Stimulated activated naive CD4-positive, alpha-beta T cell (primary cell): Measurements from ENCODE around the gene GRAMD2A.

Experiments used
- DNase-seq, 6 experiments: peaks; one replicate each; lab custom pipeline; 2025; lab: John Stamatoyannopoulos, UW

The GRAMD2A gene

GRCh38 chr15:72136170-72137051 is 61.2 kb downstream of the GRAMD2A start:
- DNase-seq, result no peak

DNA sequence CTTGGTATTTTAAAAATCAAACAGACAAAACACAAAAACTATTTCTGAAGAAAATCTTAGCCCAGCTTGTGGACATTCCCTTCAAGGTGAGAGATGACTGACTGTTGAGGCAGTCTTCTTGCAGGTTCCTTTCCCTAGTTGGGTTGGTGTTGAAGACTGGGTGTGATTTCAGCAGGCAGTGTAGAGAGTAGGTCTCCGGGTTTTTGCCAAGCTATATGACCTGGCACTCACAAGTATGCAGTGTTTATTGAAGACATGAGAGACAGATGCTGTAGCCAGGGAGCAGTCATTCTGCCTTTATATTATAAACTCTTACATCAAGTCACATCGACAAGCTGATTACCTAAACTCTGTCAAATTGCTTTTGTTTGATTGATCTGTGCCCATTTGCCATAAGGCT is 61.9 kb downstream of the GRAMD2A start:
- no peak for DNase-seq

DNA sequence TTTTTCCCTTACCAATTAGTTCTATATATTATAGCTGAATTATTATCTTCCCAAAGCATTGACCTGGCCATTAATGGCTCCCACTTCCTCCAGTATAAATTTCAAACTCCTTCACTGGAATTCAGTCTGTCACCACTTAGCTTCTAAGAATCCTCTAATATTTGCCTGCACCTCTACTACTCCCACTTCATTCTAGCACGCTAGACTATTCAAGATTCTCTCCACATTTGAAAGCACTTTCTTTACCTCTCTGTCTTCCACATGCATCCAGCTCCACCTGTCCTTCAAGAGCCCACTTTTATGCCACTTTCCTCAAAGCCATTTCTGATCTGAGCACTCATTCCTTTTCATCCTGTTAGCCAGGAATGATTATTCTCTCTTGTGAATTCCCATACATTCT is 64.4 kb downstream of the GRAMD2A start:
- no peak for DNase-seq

DNA sequence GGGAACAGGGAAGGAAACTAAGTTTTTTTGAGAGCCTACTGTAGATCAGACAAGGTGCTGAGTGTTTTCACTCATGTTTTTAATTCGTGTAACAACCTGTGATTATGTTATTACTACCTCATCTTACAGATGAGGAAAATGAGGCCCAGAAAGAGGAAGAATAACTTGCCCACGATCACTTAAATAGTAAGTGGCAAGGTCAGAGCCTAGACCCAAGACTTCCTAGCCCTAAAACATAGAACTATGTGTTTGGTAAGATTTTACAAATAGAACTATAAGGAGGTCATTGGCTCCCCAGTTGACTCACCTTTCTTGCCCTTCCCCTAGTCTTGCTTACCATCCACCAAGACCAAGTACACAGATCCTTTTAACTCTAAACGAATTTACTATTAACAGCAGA is 65.7 kb downstream of the GRAMD2A start:
- DNase-seq, result no peak

DNA sequence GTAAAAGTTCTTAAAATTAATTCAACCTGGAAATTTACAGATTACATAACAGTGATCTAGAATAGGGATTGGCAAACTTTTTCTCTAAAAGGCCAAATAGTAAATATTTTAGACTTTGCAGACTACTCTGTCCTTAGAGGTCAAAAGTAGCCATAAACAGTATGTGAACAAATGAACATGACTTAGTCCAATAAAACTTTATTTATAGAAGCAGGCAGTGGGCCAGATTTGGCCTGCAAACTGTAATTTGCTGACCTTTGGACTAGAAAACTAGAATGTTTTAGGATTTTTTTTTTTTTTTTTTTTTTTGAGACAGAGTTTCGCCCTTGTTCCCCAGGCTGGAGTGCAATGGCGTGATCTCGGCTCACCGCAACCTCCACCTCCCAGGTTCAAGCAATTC is 67.3 kb downstream of the GRAMD2A start:
- no peak for DNase-seq

DNA sequence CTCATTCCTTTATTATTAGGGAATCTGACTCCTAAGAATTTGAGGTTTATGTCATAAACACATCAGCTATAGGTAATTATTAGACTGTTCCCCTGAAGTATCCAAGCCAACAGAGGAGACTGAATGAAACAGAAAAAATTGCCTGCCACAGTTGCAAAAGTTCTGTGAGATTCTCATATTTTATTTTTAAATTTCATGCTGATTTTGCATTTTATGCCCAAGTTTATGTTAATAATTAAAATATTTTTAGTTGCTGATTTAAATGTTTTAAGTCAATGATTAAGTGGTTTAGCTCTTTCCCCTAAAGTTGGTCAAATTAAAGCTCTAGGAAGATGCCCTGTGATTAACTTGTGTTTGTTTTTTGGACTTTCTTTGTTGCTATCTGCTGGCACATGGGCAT is 69.2 kb downstream of the GRAMD2A start:
- DNase-seq, result no peak

- DNase-seq, result no peak
Measured at GRCh38 chr15:72127724-72128322, 69.8 kb downstream of the GRAMD2A start.

DNA sequence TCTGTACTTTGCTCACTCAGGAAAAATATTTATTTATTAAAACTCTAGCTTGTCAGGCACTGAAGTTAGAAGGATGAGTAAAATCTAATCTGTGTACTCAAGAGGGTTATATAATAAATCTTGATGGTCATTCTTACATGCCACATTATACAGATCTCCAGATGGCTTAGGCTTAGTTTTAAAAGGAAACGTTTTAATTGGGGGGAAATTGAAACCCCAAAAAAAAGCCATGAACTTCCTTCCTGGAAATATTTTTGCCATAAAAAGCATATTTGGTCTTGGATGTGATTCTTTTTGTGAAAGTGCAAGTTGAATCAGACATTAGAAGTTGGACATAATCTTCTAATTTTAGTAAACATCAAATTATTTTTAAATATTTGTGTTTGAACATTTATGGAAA is 73.4 kb downstream of the GRAMD2A start:
- no peak for DNase-seq

GRCh38 chr15:72118017-72118978 is 79.3 kb downstream of the GRAMD2A start, which contains the start of the genes MYO9A and SENP8:
TSS of gene MYO9A (minus strand) at chr15:72118150. CDS start at chr15:72046563, 71,587 bp downstream.
TSS of gene SENP8 (plus strand) at chr15:72118403. CDS start at chr15:72139624, 21,221 bp downstream.
- DNase-seq, result peak; percentile 97 to 99 (median 98)

GRCh38 chr15:72117486-72118016 is 80.0 kb downstream of the GRAMD2A start:
- DNase-seq, result peak in 5 of 6 experiments; percentile 40 to 75 (median 67)

DNA sequence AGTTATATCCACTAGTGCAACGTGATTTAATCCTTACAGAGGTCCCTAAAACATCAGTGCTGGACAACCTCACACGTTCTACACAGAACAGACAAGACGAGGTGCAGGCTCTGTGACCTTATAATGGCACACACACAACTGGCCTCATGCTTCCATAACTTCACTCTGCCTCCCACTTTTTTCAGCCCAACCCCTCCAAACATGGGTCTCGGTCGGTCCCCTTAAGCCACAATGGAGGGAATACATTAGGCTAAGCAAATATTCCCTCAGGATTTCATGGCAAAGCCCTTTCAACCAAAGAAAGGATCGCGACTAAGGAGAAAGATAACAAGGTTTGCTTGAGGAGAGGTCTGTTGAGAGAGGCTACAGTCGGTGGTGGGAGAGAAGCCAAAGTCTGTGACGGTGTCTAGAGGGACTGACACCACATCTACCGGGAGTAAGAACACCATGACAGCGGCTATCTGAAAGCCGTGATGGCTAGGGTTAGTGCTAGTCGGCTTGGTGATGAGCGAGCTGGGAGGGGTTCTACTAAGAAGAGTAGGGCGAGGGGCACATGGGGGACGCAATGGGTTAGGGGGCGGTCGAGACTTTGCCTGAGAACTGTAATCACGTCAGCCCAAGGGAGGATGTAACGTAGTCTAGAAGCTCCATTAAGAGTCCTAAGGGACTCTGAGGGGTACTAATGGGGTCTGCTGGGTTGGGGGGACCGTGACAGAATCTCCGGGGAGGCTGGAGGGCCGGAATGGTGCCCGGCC is 80.7 kb downstream of the GRAMD2A start:
- peak in 4 of 6 experiments; percentile 29 to 67 (median 41) for DNase-seq

DNA sequence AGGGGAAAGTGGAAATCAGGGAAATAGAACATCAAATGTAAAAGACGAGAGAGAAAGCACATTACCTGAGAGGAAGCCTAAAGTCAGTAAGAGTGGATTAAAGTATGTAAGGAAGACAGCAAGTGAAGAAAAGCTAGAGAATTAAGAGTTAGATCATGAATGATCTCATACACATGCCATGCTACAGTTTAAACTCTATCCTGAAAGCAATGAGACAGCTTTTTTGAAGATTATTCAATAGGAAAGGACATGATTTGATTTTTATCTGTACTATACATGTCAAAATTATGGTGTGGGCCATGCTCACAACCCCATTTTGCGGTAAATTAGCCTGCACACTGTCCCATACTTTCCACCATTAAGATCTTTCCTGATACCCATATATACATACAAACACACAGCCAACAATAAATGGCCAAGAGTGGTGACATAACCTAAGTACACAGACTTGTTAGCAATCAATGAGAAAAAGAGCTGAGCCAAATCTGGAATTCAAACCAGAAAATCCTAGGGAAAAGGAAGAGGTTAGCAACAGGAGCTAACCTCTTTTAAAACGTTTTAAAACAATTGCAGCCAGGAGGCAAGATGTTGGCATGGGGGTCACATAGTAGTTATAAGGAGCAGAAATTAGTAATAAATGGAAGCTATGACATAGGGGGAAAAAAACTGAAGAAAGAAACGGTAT is 84.1 kb downstream of the GRAMD2A start:
- DNase-seq, result no peak

DNA sequence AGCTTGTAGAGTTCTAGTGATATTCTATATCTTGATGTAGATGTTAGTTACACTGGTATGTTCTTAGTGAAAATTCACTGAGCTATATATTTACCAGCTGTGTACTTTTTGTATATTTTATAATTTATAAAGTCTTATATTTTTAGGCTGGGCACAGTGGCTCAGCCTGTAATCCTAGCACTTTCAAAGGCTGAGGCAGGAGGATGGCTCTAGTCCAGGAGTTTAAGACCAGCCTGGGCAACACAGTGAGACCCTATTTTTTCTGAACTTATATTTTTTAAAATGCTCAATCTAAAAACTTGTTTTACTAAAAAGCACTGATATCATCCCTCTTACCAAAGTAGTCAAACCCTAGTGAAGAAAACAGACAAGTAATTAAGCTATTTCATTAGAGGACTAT is 84.8 kb downstream of the GRAMD2A start:
- DNase-seq, result no peak

GRCh38 chr15:72112116-72112515 is 85.5 kb downstream of the GRAMD2A start:
- no peak for DNase-seq

GRCh38 chr15:72110355-72110754 is 87.2 kb downstream of the GRAMD2A start:
- no peak for DNase-seq
